Lower lobe of right lung (tissue), 2 donors: Measurements from ENCODE around the gene KDM2A. TPM values are rescaled to one million over a fixed set of nuclear protein-coding genes. Genes with fewer than 3 reads are reported as not detected.

Experiments
- ATAC-seq, 2 donors: fragments of 200-7000 bp; cut with Tn5 transposase; one replicate each; pipeline ENCODE4 v1.9.1; 2020 to 2022; ENCODE audit warnings: mild to moderate bottlenecking in 2 of 2, moderate library complexity in 2 of 2
- DNase-seq: peaks from one replicate; pipeline ENCODE4 v3.0.0-alpha.2; 2020
- H3K27ac ChIP-seq: fragments of 200-600 bp; one replicate; pipeline ENCODE4 v1.8.0; 2022
- H3K27me3 ChIP-seq: fragments of 200-600 bp; one replicate; pipeline ENCODE4 v1.8.0; 2022; ENCODE audit warnings: low read depth
- H3K36me3 ChIP-seq: fragments of 200-600 bp; one replicate; pipeline ENCODE4 v1.8.0; 2022; ENCODE audit warnings: mild to moderate bottlenecking
- H3K4me1 ChIP-seq: fragments of 200-600 bp; one replicate; pipeline ENCODE4 v1.8.0; 2022
- H3K4me3 ChIP-seq: fragments of 200-600 bp; one replicate; pipeline ENCODE4 v1.8.0; 2022; ENCODE audit warnings: mild to moderate bottlenecking
- H3K9me3 ChIP-seq: fragments of 200-600 bp; one replicate; pipeline ENCODE4 v1.8.0; 2022
- CTCF ChIP-seq: fragments of 200-600 bp; IDR thresholded peaks from one replicate; pipeline ENCODE4 v1.8.0; 2022; ENCODE audit warnings: antibody characterized with exemption, mild to moderate bottlenecking
- intact Hi-C: fragments of 100-400 bp; cut with DNase I; formaldehyde crosslinking; loops from one replicate; pipeline ENCODE4 v1.11.0; 2022
- total RNA-seq: library from RNA; stranded (reverse); fragmentation: NEBNext Ultra II Directional; extraction: Animal tissue kit (Norgen Biotek cat#: 25700); gene quantifications from one replicate; pipeline ENCODE4 v1.2.1, GENCODE V29; 2021
- donor health status: DM: no; HTN: yes; CAD: no; lungs with severe emphysema.

Gene KDM2A
- total RNA-seq, 1 donor from 2014 or later = 80.5 TPM

- no peaks in the 10 kb centered on the region for H3K9me3 ChIP-seq
- intact Hi-C loops = no loop called here
- peak overlapping the region; percentile 73 for H3K4me3 ChIP-seq
- TF ChIP-seq CTCF = no peak
- H3K36me3 ChIP-seq = peaks cover 39% of the 10 kb centered on the region
- peak overlapping the region; percentile 94 for H3K27ac ChIP-seq
- peaks cover 55% of the 10 kb centered on the region for H3K4me1 ChIP-seq
- DNase-seq = peak; percentile 98
- no peaks in the 10 kb centered on the region for H3K27me3 ChIP-seq
- ATAC-seq = peak; percentile 97 to 99
Observed at GRCh38 chr11:67239783-67240575, 120.9 kb downstream of the KDM2A start.

DNA sequence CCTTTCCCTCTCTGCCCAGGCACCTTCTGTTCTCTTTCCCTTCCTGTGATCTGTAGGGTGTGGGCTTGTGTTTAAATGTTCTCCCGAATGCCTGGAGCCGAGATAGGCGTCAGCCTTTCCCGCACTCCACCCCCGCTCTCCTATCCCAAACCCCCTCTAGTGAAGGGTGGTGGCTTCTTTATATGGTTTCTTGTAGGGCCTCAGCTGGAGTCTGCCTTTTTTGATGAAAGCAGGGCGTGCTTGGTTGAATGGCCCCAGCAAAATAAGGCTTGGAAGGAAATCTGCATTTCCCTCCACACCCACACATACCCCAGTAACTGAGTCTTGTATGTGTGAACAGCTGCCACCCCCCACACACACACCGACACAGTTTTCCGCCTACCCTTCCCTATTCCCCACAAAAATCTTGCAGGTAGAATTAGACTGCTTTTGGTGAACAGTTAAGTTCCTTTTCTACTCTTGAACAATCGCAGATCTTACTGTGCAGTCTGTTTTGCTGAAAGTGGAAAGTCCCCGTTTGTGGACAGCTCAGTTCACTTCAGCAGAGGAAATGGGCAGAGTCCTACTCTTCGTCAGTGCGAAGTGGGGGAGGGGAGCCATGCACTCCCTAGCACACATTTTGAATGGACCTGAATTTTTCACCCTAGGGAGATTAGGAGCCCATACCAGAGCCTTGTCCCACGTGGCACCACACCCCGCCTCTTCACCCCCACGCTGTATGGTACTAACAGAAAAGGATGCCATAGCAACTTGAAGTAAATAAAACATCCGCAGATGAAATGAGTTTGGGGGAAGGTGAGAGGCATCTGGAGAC is 121.7 kb downstream of the KDM2A start:
- Histone ChIP-seq H3K27ac (peak overlapping the region; percentile 94), H3K27me3 (no peaks in the 10 kb centered on the region), H3K4me3 (peak overlapping the region; percentile 73), H3K36me3 (peaks cover 41% of the 10 kb centered on the region), H3K4me1 (peaks cover 55% of the 10 kb centered on the region), H3K9me3 (no peaks in the 10 kb centered on the region)
- peak; percentile 85 for DNase-seq
- no peak for TF ChIP-seq CTCF
- intact Hi-C loops = no loop called here
- peak; percentile 74 to 77 for ATAC-seq

GRCh38 chr11:67242548-67242947 is 123.5 kb downstream of the KDM2A start:
- H3K36me3 ChIP-seq = peaks cover 52% of the 10 kb centered on the region
- intact Hi-C loops = no loop called here
- no peak overlapping the region for H3K4me3 ChIP-seq
- no peaks in the 10 kb centered on the region for H3K9me3 ChIP-seq
- DNase-seq = no peak
- H3K27me3 ChIP-seq = no peaks in the 10 kb centered on the region
- no peak for TF ChIP-seq CTCF
- no peak for ATAC-seq
- no peak overlapping the region for H3K27ac ChIP-seq
- peaks cover 55% of the 10 kb centered on the region for H3K4me1 ChIP-seq

DNA sequence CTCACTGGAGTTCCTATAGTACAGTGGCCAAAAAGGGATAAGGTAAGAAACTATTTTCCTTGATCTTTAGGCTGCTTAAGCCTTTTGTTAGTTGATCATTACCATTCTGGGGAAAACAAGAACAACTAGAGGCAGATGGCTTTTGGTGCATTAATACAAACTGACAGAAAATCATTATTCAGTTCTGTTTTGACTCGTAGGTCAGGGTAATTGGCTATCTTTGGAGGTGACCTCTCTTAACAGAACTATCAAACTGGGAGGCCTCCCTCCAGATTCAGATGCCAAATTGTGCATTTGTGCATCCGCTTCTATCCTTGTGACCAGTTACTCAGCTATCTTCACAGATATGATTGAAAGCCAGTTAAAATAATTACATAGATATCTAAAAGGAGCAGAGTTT is 124.0 kb downstream of the KDM2A start:
- Histone ChIP-seq H3K4me1 (peaks cover 55% of the 10 kb centered on the region), H3K9me3 (no peaks in the 10 kb centered on the region), H3K4me3 (no peak overlapping the region), H3K27me3 (no peaks in the 10 kb centered on the region), H3K36me3 (peaks cover 57% of the 10 kb centered on the region), H3K27ac (no peak overlapping the region)
- intact Hi-C loops = no loop called here
- DNase-seq (no peak), ATAC-seq (no peak)
- TF ChIP-seq CTCF = no peak

DNA sequence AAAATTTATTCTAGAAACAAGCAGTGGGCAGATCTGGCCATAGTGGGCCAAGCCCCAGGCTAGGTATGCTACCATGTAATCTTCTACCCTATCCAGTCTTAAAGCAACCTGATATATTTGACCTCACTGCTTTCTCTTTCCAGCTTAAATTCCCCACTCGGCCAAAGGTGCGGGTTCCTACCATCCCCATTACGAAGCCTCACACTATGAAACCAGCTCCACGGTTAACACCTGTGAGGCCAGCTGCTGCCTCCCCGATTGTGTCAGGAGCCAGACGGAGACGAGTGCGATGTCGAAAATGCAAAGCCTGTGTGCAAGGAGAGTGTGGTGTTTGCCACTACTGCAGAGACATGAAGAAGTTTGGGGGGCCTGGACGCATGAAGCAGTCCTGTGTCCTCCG is 126.0 kb downstream of the KDM2A start:
- Histone ChIP-seq H3K4me3 (no peak overlapping the region), H3K36me3 (peaks cover 77% of the 10 kb centered on the region), H3K4me1 (peaks cover 43% of the 10 kb centered on the region), H3K27me3 (no peaks in the 10 kb centered on the region), H3K27ac (no peak overlapping the region), H3K9me3 (no peaks in the 10 kb centered on the region)
- no peak for ATAC-seq
- no peak for TF ChIP-seq CTCF
- DNase-seq = no peak
- intact Hi-C loops = no loop called here
